ENCODE data around the gene BLTP3A.
"Not testable (repeated sequence)": the region's sequence is repeated elsewhere in the genome, so short reads cannot be mapped to it uniquely, and the experiment has no call there.

- not testable (repeated sequence) for TF ChIP-seq POLR2A, POLR2AphosphoS5, POU2F2, TAF1 (IDR thresholded peaks at IDR 0.05; ENCODE audit: low read depth, low read length)
Observed at GRCh38 chr6:34809419-34809818, 17.5 kb downstream of the BLTP3A start.

Measured in GM12891 (cell line).